AG04449 (cell line): ENCODE data around the gene TMEM14A.

Experiments used
- CTCF ChIA-PET: fragments of 350-600 bp; formaldehyde crosslinking; extraction: SDS; loops from one replicate; lab custom pipeline; 2021; ENCODE audit warnings: antibody characterized with exemption; lab: Yijun Ruan, JAX
- POLR2A ChIA-PET: fragments of 400-600, 350-600 bp; formaldehyde crosslinking; extraction: SDS; loops from one replicate; lab custom pipeline; 2020; ENCODE audit warnings: antibody characterized with exemption, inconsistent platforms; lab: Yijun Ruan, JAX
- DNase-seq: peaks from one replicate; pipeline ENCODE4 v3.0.0-alpha.2; 2010; ENCODE audit warnings: low read depth, low spot score
- H3K4me3 ChIP-seq: 2 replicates; pipeline ENCODE4 v1.5.1; 2011; ENCODE audit warnings: low read depth, mild to moderate bottlenecking, control low read depth, low read length
- CTCF ChIP-seq: IDR thresholded peaks from one replicate; pipeline ENCODE4 v1.5.1; 2011; ENCODE audit warnings: mild to moderate bottlenecking, moderate library complexity, low read length, control low read depth, inconsistent platforms; ENCODE audit not compliant: insufficient read depth; ENCODE audit errors: missing control alignments

The TMEM14A gene

GRCh38 chr6:52657870-52658269 lies 13.0 kb upstream of the TMEM14A start:
- no peak for TF ChIP-seq CTCF
- no peak overlapping the region for H3K4me3 ChIP-seq
- CTCF ChIA-PET: interaction anchor here (0.8 to 2.7 kb wide), 4 partner anchors 242 to 296 kb away, joined by 3 to 11 read pairs (median 6); partner anchors contain the start of gene PAQR8
- no peak for DNase-seq
- POLR2A ChIA-PET: no interaction called here

- no peak for TF ChIP-seq CTCF
- DNase-seq: no peak
- POLR2A ChIA-PET: interaction anchor here (1.0 kb wide), 1 partner anchor 122 kb away, joined by 3 read pairs; no protein-coding TSS in a partner anchor
- CTCF ChIA-PET: interaction anchor here (0.8 to 4.9 kb wide), 18 partner anchors 10 to 498 kb away, joined by 3 to 148 read pairs (median 8); partner anchors contain the start of genes EFHC1, MCM3 and TRAM2
- H3K4me3 ChIP-seq: no peak overlapping the region
These were observed 9.4 kb upstream of the TMEM14A start for GRCh38 chr6:52661551-52661950.

- DNase-seq: no peak
- H3K4me3 ChIP-seq: no peak overlapping the region
- POLR2A ChIA-PET: interaction anchor here (1.0 kb wide), 1 partner anchor 122 kb away, joined by 3 read pairs; no protein-coding TSS in a partner anchor
- no peak for TF ChIP-seq CTCF
- CTCF ChIA-PET: interaction anchor here (0.9 to 4.9 kb wide), 24 partner anchors 10 to 500 kb away, joined by 3 to 148 read pairs (median 5); partner anchors contain the start of genes EFHC1, MCM3 and TRAM2
These were observed 8.9 kb upstream of the TMEM14A start for GRCh38 chr6:52662031-52662430.

GRCh38 chr6:52663120-52663935 lies 7.6 kb upstream of the TMEM14A start:
- POLR2A ChIA-PET: interaction anchor here (0.7 kb wide), 1 partner anchor 137 kb away, joined by 3 read pairs; no protein-coding TSS in a partner anchor
- no peak for DNase-seq
- TF ChIP-seq CTCF: peak; percentile 69
- H3K4me3 ChIP-seq: peak overlapping the region; percentile 62
- CTCF ChIA-PET: interaction anchor here (0.7 to 4.9 kb wide), 33 partner anchors 8 to 402 kb away, joined by 3 to 148 read pairs (median 5); partner anchors contain the start of genes EFHC1, MCM3 and TRAM2

GRCh38 chr6:52663936-52664185 lies 7.1 kb upstream of the TMEM14A start:
- ChIA-PET POLR2A (interaction anchor here (0.7 kb wide), 1 partner anchor 137 kb away, joined by 3 read pairs; no protein-coding TSS in a partner anchor), CTCF (interaction anchor here (1.0 to 4.9 kb wide), 19 partner anchors 14 to 379 kb away, joined by 3 to 148 read pairs (median 8); partner anchors contain the start of genes EFHC1, MCM3 and TRAM2)
- no peak for TF ChIP-seq CTCF
- DNase-seq: no peak
- H3K4me3 ChIP-seq: peak overlapping the region; percentile 62
